DND-41 (cell line): Measurements from ENCODE around the gene DNAJC21.

Experiments used
- EZH2 ChIP-seq: IDR thresholded peaks from 3 replicates; pipeline ENCODE4 v1.6.1; 2012; ENCODE audit warnings: borderline replicate concordance, low read depth, mild to moderate bottlenecking, moderate library complexity, low read length, inconsistent platforms; ENCODE audit not compliant: severe bottlenecking
- TF ChIP-seq, protein P1 (sequence below): IDR thresholded peaks from 2 replicates; pipeline ENCODE4 v1.5.1; 2012; ENCODE audit warnings: borderline replicate concordance, low read length, moderate library complexity, mild to moderate bottlenecking; ENCODE audit not compliant: poor library complexity, severe bottlenecking; ENCODE audit errors: extremely low read depth

DNA sequence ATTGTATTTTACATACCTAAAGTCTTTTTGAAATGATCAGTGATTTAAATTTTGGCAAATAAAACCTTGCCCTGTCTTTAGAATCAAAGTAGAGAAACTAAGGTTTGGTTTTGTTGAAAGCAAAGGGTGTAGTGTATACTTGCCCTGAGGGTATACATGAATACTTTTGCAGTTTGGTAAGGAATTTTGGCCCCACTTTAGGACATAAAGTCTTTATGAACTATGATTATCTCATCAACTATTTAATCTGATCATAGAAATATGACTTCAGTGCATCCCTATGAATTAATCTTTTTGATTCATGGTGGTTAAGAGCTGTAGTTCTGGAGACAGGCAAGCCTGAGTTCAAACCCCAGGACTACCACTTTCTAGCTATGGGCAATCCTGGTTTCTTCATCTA is 31.7 kb upstream of the DNAJC21 start:
- TF ChIP-seq, protein P1, sequence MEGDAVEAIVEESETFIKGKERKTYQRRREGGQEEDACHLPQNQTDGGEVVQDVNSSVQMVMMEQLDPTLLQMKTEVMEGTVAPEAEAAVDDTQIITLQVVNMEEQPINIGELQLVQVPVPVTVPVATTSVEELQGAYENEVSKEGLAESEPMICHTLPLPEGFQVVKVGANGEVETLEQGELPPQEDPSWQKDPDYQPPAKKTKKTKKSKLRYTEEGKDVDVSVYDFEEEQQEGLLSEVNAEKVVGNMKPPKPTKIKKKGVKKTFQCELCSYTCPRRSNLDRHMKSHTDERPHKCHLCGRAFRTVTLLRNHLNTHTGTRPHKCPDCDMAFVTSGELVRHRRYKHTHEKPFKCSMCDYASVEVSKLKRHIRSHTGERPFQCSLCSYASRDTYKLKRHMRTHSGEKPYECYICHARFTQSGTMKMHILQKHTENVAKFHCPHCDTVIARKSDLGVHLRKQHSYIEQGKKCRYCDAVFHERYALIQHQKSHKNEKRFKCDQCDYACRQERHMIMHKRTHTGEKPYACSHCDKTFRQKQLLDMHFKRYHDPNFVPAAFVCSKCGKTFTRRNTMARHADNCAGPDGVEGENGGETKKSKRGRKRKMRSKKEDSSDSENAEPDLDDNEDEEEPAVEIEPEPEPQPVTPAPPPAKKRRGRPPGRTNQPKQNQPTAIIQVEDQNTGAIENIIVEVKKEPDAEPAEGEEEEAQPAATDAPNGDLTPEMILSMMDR = no peak
- no peak for TF ChIP-seq EZH2
